ENCODE data around the gene MTLN. TPM values are rescaled to one million over a fixed set of nuclear protein-coding genes. Genes with fewer than 3 reads are reported as not detected.
A peak's percentile ranks its signal among the peaks of the same experiment; 100 is the strongest.

MTLN gene
- total and polyA plus RNA-seq, 2 of the 8 experiments (the other 6 are each of a cell fraction or from before 2014, with no cell fraction given): 38.6 to 104 TPM

DNA sequence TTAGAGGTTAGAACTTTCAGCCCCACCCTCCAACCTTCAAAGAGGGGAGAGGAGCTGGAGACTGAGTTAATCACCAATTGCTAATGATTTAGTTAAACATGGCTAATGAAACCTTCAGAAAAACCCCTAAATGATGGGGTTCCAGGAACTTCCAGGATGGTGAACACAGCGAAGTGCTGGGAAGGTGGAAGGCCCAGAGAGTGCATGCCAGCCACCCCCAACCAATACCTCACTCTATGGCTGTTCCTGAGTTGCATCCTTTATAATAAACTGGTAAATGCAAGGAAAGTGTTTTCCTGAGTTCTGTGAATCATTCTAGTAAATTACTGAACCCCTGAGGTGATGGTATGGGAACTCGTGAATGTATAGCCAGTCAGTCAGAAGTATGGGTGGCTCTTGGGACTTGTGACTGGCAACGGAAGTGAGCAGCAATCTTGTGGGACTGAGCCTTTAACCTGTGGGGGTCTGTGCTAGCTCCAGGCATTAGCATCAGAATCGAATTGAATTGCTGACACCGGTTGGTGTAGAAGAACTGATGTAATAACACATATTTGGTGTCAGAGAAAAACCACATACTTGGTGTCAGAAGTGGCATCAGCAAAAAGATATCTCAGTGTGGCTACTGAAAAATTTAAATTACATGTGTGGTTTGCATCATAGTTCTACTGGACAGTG lies 44.9 kb downstream of the MTLN start:
- Histone ChIP-seq H4K8ac (ENCODE audit: extremely low read depth, insufficient read depth, low read length) (no peak overlapping the region), H3K56ac (replicated peaks; ENCODE audit: insufficient read length, low read depth, low read length) (no peak overlapping the region), H3K23ac (ENCODE audit: insufficient read length) (no peak overlapping the region), H3K23me2 (ENCODE audit: low read depth, low read length) (no peaks in the 10 kb centered on the region), H2BK20ac (ENCODE audit: low read length) (no peak overlapping the region), H3K27me3 (replicated peaks in 1 of 4; ENCODE audit: control insufficient read depth in 3 of 4, extremely low read depth in 1 of 4, insufficient read depth in 3 of 4, low read length in 3 of 4) (no peaks in the 10 kb centered on the region; a peak in 1 of 7 replicates), H4K5ac (ENCODE audit: insufficient read length, low read depth, low read length) (no peak overlapping the region), H3K79me1 (ENCODE audit: low read depth, low read length) (no peaks in the 10 kb centered on the region), H4K91ac (replicated peaks; ENCODE audit: insufficient read length, low read length) (no peak overlapping the region), H3K27ac (ENCODE audit: low read depth, low read length) (no peak overlapping the region), H3K4me1 (replicated peaks in 1 of 4; ENCODE audit: control insufficient read depth in 3 of 4, insufficient read depth in 4 of 4, low read length in 3 of 4) (peaks cover 3 to 13% (median 7%) of the 10 kb centered on the region in 4 experiments; a peak in 6 of 7 replicates), H3K14ac (ENCODE audit: insufficient read length) (no peak overlapping the region), H3K18ac (ENCODE audit: extremely low read depth, low read length) (0 out of 2 replicates have a peak overlapping the region, but pooled peaks have one; percentile 3), H3K4me3 (ENCODE audit: extremely low read depth in 1 of 4, insufficient read depth in 2 of 4, low read depth in 3 of 4, low read length in 4 of 4) (peak overlapping the region in 2 of 4 experiments; percentile 0 to 9; a peak in 2 of 8 replicates), H2BK120ac (replicated peaks; ENCODE audit: low read depth, low read length) (no peak overlapping the region), H3K9ac (replicated peaks in 1 of 4; ENCODE audit: extremely low read depth in 1 of 4, low read depth in 3 of 4, low read length in 3 of 4) (no peak overlapping the region), H3K9me3 (ENCODE audit: insufficient read depth in 2 of 2, low read depth in 1 of 2, low read length in 1 of 2) (no peaks in the 10 kb centered on the region), H2BK12ac (ENCODE audit: low read depth, low read length) (no peak overlapping the region), H2BK15ac (ENCODE audit: low read length) (no peak overlapping the region), H4K20me1 (replicated peaks in 1 of 2; ENCODE audit: control insufficient read depth in 1 of 2, insufficient read depth in 2 of 2, low read length in 2 of 2) (no peaks in the 10 kb centered on the region), H2BK5ac (ENCODE audit: low read depth, low read length) (no peak overlapping the region), H3K4ac (replicated peaks; ENCODE audit: insufficient read length, low read depth, low read length) (no peak overlapping the region), H3K79me2 (ENCODE audit: control insufficient read depth in 1 of 2, insufficient read depth in 2 of 2, low read length in 2 of 2) (no peaks in the 10 kb centered on the region), H3K4me2 (ENCODE audit: insufficient read depth in 1 of 2, low read depth in 2 of 2, low read length in 2 of 2) (peak overlapping the region; percentile 47 to 53; a peak in 3 of 4 replicates), H2AK5ac (ENCODE audit: low read depth, low read length) (no peak overlapping the region), H2AFZ (ENCODE audit: low read length) (peak overlapping the region; percentile 71; the same call in 1 of the 2 replicates), H3K36me3 (ENCODE audit: control insufficient read depth in 2 of 4, insufficient read depth in 4 of 4, low read length in 3 of 4) (no peaks in the 10 kb centered on the region)
- CTCF ChIA-PET (ENCODE audit: partially characterized antibody): interaction anchor here (0.6 to 3.5 kb wide), 3 partner anchors 10 to 38 kb away, joined by 3 to 30 read pairs (median 3); partner anchors contain the start of gene NPHP1
- 60% methylated on average over 5 of the region's 5 CpGs; no CpG with 5 or more reads in 1 of the 2 experiments for WGBS, 2 experiments (ENCODE audit: extremely low coverage in 1 of 2, insufficient coverage in 1 of 2, insufficient read length in 1 of 2, insufficient replicate concordance in 2 of 2, low coverage in 1 of 2, low lambda C conversion rate in 2 of 2, missing lambda C conversion rate in 1 of 2)
- peak; percentile 13 for FAIRE-seq
- DNase-seq (ENCODE audit: low read depth in 1 of 2, low spot score in 2 of 2): peak in 1 of 2 experiments; percentile 27
- POLR2A ChIA-PET (ENCODE audit: partially characterized antibody): interaction anchor here (1.3 to 1.4 kb wide), 2 partner anchors 10 to 38 kb away, joined by 3 to 4 read pairs; no protein-coding TSS in a partner anchor
- TF ChIP-seq KDM4A (IDR thresholded peaks at IDR 0.05; ENCODE audit: low read depth, low read length, severe bottlenecking) (no peak), CEBPB (IDR thresholded peaks at IDR 0.05; ENCODE audit: low read depth, low read length) (no peak), BCL11A (IDR thresholded peaks at IDR 0.05; ENCODE audit: low read depth in 2 of 2, low read length in 2 of 2) (no peak)

Data from H1 (cell line).